PC-3 (cell line): ENCODE measurements around the gene MMP23B. TPM values are rescaled to one million over a fixed set of nuclear protein-coding genes. Genes with fewer than 3 reads are reported as not detected.

Experiments used
- ATAC-seq: fragments of 200-7000 bp; cut with Tn5 transposase; 2 replicates; pipeline ENCODE4 v1.9.1; 2020; ENCODE audit warnings: mild to moderate bottlenecking, moderate library complexity
- BruUV-seq: library from RNA; stranded (reverse); fragments of 400-500 nt; replicated peaks from 2 replicates; lab custom pipeline; 2021; lab: Mats Ljungman, UMichigan
- CTCF ChIA-PET: fragments of 300-600 bp; sonication (Branson Sonifier 250); formaldehyde crosslinking; loops from one replicate; lab custom pipeline; 2022; ENCODE audit warnings: antibody characterized with exemption; lab: Charles Lee
- POLR2A ChIA-PET: fragments of 300-600 bp; sonication (Branson Sonifier 250); formaldehyde crosslinking; loops from one replicate; lab custom pipeline; 2022; ENCODE audit warnings: antibody characterized with exemption; ENCODE audit not compliant: unreplicated experiment; lab: Charles Lee
- DNase-seq: peaks from one replicate; pipeline ENCODE4 v3.0.0-alpha.2; 2015
- H2AFZ ChIP-seq: fragments of 300-600 bp; sonication (generic); 2 replicates; pipeline ENCODE4 v1.6.0; 2016; ENCODE audit warnings: antibody characterized with exemption, low read length
- H3F3A ChIP-seq: fragments of 300-600 bp; sonication (generic); one replicate; pipeline ENCODE4 v1.6.0; 2017; ENCODE audit warnings: antibody characterized with exemption, low read length, control low read depth, mild to moderate bottlenecking; ENCODE audit not compliant: unreplicated experiment
- H3K27ac ChIP-seq: fragments of 300-600 bp; sonication (generic); 2 replicates; pipeline ENCODE4 v1.5.1; 2016; ENCODE audit warnings: mild to moderate bottlenecking, low read length
- H3K27me3 ChIP-seq: fragments of 300-600 bp; sonication (generic); 2 replicates; pipeline ENCODE4 v1.6.1; 2016; ENCODE audit warnings: low read length, mixed read lengths
- H3K36me3 ChIP-seq: fragments of 300-600 bp; sonication (generic); 2 replicates; pipeline ENCODE4 v1.6.1; 2016; ENCODE audit warnings: low read depth, mixed run types, low read length, mixed read lengths
- H3K4me1 ChIP-seq: fragments of 300-600 bp; sonication (generic); 2 replicates; pipeline ENCODE4 v1.5.1; 2016; ENCODE audit warnings: low read length; ENCODE audit not compliant: insufficient read depth
- H3K4me2 ChIP-seq: fragments of 300-600 bp; sonication (generic); 2 replicates; pipeline ENCODE4 v1.6.0; 2016; ENCODE audit warnings: low read length
- H3K4me3 ChIP-seq: fragments of 300-600 bp; sonication (generic); 2 replicates; pipeline ENCODE4 v1.5.1; 2016; ENCODE audit warnings: mild to moderate bottlenecking, low read length, mixed read lengths
- H3K79me2 ChIP-seq: fragments of 300-600 bp; sonication (generic); 2 replicates; pipeline ENCODE4 v1.6.1; 2017; ENCODE audit warnings: low read length, mixed read lengths
- H3K9ac ChIP-seq: fragments of 300-600 bp; sonication (generic); 2 replicates; pipeline ENCODE4 v1.6.0; 2016; ENCODE audit warnings: mild to moderate bottlenecking, low read length
- H3K9me2 ChIP-seq: fragments of 300-600 bp; sonication (generic); replicated peaks from 2 replicates; pipeline ENCODE4 v1.6.1; 2016; ENCODE audit warnings: mixed run types, low read length, mixed read lengths
- H3K9me3 ChIP-seq: fragments of 300-600 bp; sonication (generic); 2 replicates; pipeline ENCODE4 v1.6.1; 2016; ENCODE audit warnings: low read length, mixed read lengths
- H4K20me1 ChIP-seq: fragments of 300-600 bp; sonication (generic); 2 replicates; pipeline ENCODE4 v1.6.1; 2016; ENCODE audit warnings: low read length, mixed read lengths
- CTCF ChIP-seq: fragments of 300-600 bp; sonication (generic); conservative IDR thresholded peaks from 2 replicates; pipeline ENCODE4 v1.5.1; 2017; ENCODE audit warnings: antibody characterized with exemption, low read depth, mild to moderate bottlenecking, low read length
- EZH2 ChIP-seq: fragments of 300-600 bp; sonication (generic); IDR thresholded peaks from one replicate; pipeline ENCODE4 v1.6.1; 2017; ENCODE audit warnings: antibody characterized with exemption, mild to moderate bottlenecking, low read length; ENCODE audit not compliant: unreplicated experiment
- EZH2phosphoT487 ChIP-seq: fragments of 300-600 bp; sonication (generic); IDR thresholded peaks from 2 replicates; pipeline ENCODE4 v1.6.1; 2018; ENCODE audit warnings: mild to moderate bottlenecking, antibody characterized with exemption, low read length, borderline replicate concordance
- intact Hi-C: fragments of 100-400 bp; cut with micrococcal nuclease; formaldehyde crosslinking; loops from 2 replicates; pipeline ENCODE4 v1.9.0; 2023
- total RNA-seq: library from RNA; depleted of rRNA; stranded (reverse); fragments of >200 nt; gene quantifications from 2 replicates; pipeline ENCODE4 v1.2.3, GENCODE V29; 2014

MMP23B gene
- total RNA-seq, 1 experiment from 2014 or later = 28.4 TPM

- Histone ChIP-seq H3K4me2 (no peak overlapping the region), H3K79me2 (no peaks in the 10 kb centered on the region), H3K4me1 (no peaks in the 10 kb centered on the region), H3K9ac (no peak overlapping the region), H3K9me3 (no peaks in the 10 kb centered on the region), H3K27ac (no peak overlapping the region), H3K36me3 (no peaks in the 10 kb centered on the region), H3K27me3 (no peaks in the 10 kb centered on the region), H3K9me2 (no peaks in the 10 kb centered on the region), H4K20me1 (no peaks in the 10 kb centered on the region), H3F3A (no peaks in the 10 kb centered on the region), H3K4me3 (no peak overlapping the region), H2AFZ (no peak overlapping the region)
- DNase-seq (no peak), ATAC-seq (no peak)
- TF ChIP-seq EZH2phosphoT487 (no peak), EZH2 (no peak), CTCF (no peak)
- intact Hi-C loops = no loop called here
- ChIA-PET CTCF (no interaction called here), POLR2A (no interaction called here)
- BruUV-seq = no TSS peak
Observed at GRCh38 chr1:1605724-1606123, 26.2 kb upstream of the MMP23B start.

GRCh38 chr1:1606232-1606631 lies 25.7 kb upstream of the MMP23B start:
- ATAC-seq (no peak), DNase-seq (no peak)
- H3K36me3 ChIP-seq = no peaks in the 10 kb centered on the region
- no peaks in the 10 kb centered on the region for H3K9me2 ChIP-seq
- no peaks in the 10 kb centered on the region for H3F3A ChIP-seq
- no peak overlapping the region for H3K4me3 ChIP-seq
- H4K20me1 ChIP-seq = no peaks in the 10 kb centered on the region
- no peak overlapping the region for H3K9ac ChIP-seq
- no peak overlapping the region for H3K27ac ChIP-seq
- no peak overlapping the region for H2AFZ ChIP-seq
- no peaks in the 10 kb centered on the region for H3K79me2 ChIP-seq
- TF ChIP-seq EZH2 = no peak
- TF ChIP-seq EZH2phosphoT487 = no peak
- TF ChIP-seq CTCF = no peak
- intact Hi-C loops = no loop called here
- no peak overlapping the region for H3K4me2 ChIP-seq
- H3K4me1 ChIP-seq = no peaks in the 10 kb centered on the region
- BruUV-seq = no TSS peak
- no peaks in the 10 kb centered on the region for H3K9me3 ChIP-seq
- CTCF ChIA-PET = no interaction called here
- POLR2A ChIA-PET = no interaction called here
- H3K27me3 ChIP-seq = no peaks in the 10 kb centered on the region

- CTCF ChIA-PET = no interaction called here
Observed at GRCh38 chr1:1609822-1610485, 22.0 kb upstream of the MMP23B start.

More at GRCh38 chr1:1609822-1610485, 22.0 kb upstream of the MMP23B start:
- peaks cover 4% of the 10 kb centered on the region for H3F3A ChIP-seq
- POLR2A ChIA-PET = no interaction called here
- no peak overlapping the region for H3K27ac ChIP-seq
- H4K20me1 ChIP-seq = no peaks in the 10 kb centered on the region
- TF ChIP-seq EZH2 = no peak
- intact Hi-C loops = loop anchor here (10.0 kb wide), 1 partner anchor 545 kb away; no protein-coding TSS in a partner anchor
- H3K4me1 ChIP-seq = peaks cover 16% of the 10 kb centered on the region
- H2AFZ ChIP-seq = no peak overlapping the region
- ATAC-seq = no peak
- no peak overlapping the region for H3K9ac ChIP-seq
- no peaks in the 10 kb centered on the region for H3K27me3 ChIP-seq
- H3K9me3 ChIP-seq = no peaks in the 10 kb centered on the region
- no peaks in the 10 kb centered on the region for H3K9me2 ChIP-seq
- no peak overlapping the region for H3K4me2 ChIP-seq
- H3K36me3 ChIP-seq = no peaks in the 10 kb centered on the region
- no peak overlapping the region for H3K4me3 ChIP-seq
- peaks cover 18% of the 10 kb centered on the region for H3K79me2 ChIP-seq
- no peak for DNase-seq
- no TSS peak for BruUV-seq
